H9 (cell line): ENCODE measurements around the gene SLC25A26. TPM values are rescaled to one million over a fixed set of nuclear protein-coding genes. Genes with fewer than 3 reads are reported as not detected.

Experiments
- DNase-seq: peaks from one replicate; pipeline ENCODE4 v3.0.0-alpha.2; 2017
- H2AFZ ChIP-seq: one replicate; pipeline ENCODE4 v1.6.1; 2013; ENCODE audit warnings: mild to moderate bottlenecking, low read length, control low read depth, moderate library complexity
- H2AK5ac ChIP-seq: 2 replicates; pipeline ENCODE4 v1.6.1; 2013; ENCODE audit warnings: low read length, control low read depth, mixed read lengths; ENCODE audit not compliant: insufficient read length
- H2BK120ac ChIP-seq: one replicate; pipeline ENCODE4 v1.6.1; 2013; ENCODE audit warnings: low read depth, mild to moderate bottlenecking, low read length, control low read depth, inconsistent platforms; ENCODE audit not compliant: poor library complexity, severe bottlenecking
- H2BK12ac ChIP-seq: 2 replicates; pipeline ENCODE4 v1.6.1; 2013; ENCODE audit warnings: low read length, control low read depth, mixed read lengths, low read depth; ENCODE audit not compliant: insufficient read length
- H2BK15ac ChIP-seq: 2 replicates; pipeline ENCODE4 v1.6.1; 2013; ENCODE audit warnings: low read depth, low read length, control low read depth
- H2BK20ac ChIP-seq: one replicate; pipeline ENCODE4 v1.6.1; 2013; ENCODE audit warnings: low read depth, mild to moderate bottlenecking, low read length, control low read depth, inconsistent platforms; ENCODE audit not compliant: poor library complexity, severe bottlenecking
- H2BK5ac ChIP-seq: 2 replicates; pipeline ENCODE4 v1.6.1; 2013; ENCODE audit warnings: low read length, control low read depth, mixed read lengths; ENCODE audit not compliant: insufficient read length
- H3K14ac ChIP-seq: 2 replicates; pipeline ENCODE4 v1.6.1; 2013; ENCODE audit warnings: low read length, control low read depth; ENCODE audit not compliant: insufficient read depth
- H3K18ac ChIP-seq: 2 replicates; pipeline ENCODE4 v1.6.1; 2013; ENCODE audit warnings: low read depth, mild to moderate bottlenecking, mixed read lengths, low read length, control low read depth; ENCODE audit not compliant: insufficient read length
- H3K23ac ChIP-seq: 2 replicates; pipeline ENCODE4 v1.6.1; 2013; ENCODE audit warnings: low read length, control low read depth, mixed read lengths, low read depth; ENCODE audit not compliant: insufficient read length
- H3K23me2 ChIP-seq: 2 replicates; pipeline ENCODE4 v1.6.1; 2013; ENCODE audit warnings: low read depth, mild to moderate bottlenecking, mixed read lengths, low read length, control low read depth; ENCODE audit not compliant: insufficient read length, poor library complexity, severe bottlenecking
- H3K27ac ChIP-seq: 2 replicates; pipeline ENCODE4 v1.5.1; 2013; ENCODE audit warnings: low read length, control low read depth, mixed read lengths, low read depth; ENCODE audit not compliant: insufficient read length
- H3K27me3 ChIP-seq: 2 replicates; pipeline ENCODE4 v1.6.1; 2013; ENCODE audit warnings: low read length, control low read depth, inconsistent platforms; ENCODE audit not compliant: insufficient read depth
- H3K4ac ChIP-seq: 2 replicates; pipeline ENCODE4 v1.6.1; 2013; ENCODE audit warnings: low read depth, mild to moderate bottlenecking, control low read depth, inconsistent platforms, low read length, moderate library complexity
- H3K4me1 ChIP-seq: 2 replicates; pipeline ENCODE4 v1.6.1; 2013; ENCODE audit warnings: low read length, control low read depth, inconsistent platforms; ENCODE audit not compliant: insufficient read depth
- H3K4me2 ChIP-seq: 2 replicates; pipeline ENCODE4 v1.6.1; 2013; ENCODE audit warnings: low read length, control low read depth, mixed read lengths; ENCODE audit not compliant: insufficient read length, insufficient read depth
- H3K56ac ChIP-seq: 2 replicates; pipeline ENCODE4 v1.6.1; 2013; ENCODE audit warnings: low read depth, mild to moderate bottlenecking, mixed read lengths, low read length, control low read depth; ENCODE audit not compliant: insufficient read length
- H3K79me1 ChIP-seq: 2 replicates; pipeline ENCODE4 v1.6.1; 2013; ENCODE audit warnings: low read depth, mild to moderate bottlenecking, moderate library complexity, low read length, control low read depth, inconsistent platforms; ENCODE audit not compliant: insufficient read depth, poor library complexity, severe bottlenecking
- H3K79me2 ChIP-seq: 2 replicates; pipeline ENCODE4 v1.6.1; 2013; ENCODE audit warnings: low read length, control low read depth, inconsistent platforms; ENCODE audit not compliant: insufficient read depth
- H3K9ac ChIP-seq: 2 replicates; pipeline ENCODE4 v1.6.1; 2013; ENCODE audit warnings: low read length, control low read depth, mixed read lengths; ENCODE audit not compliant: insufficient read length; ENCODE audit errors: extremely low read depth
- H3K9me3 ChIP-seq: one replicate; pipeline ENCODE4 v1.6.1; 2013; ENCODE audit warnings: low read depth, low read length, inconsistent platforms; ENCODE audit not compliant: control insufficient read depth
- H3T11ph ChIP-seq: one replicate; pipeline ENCODE4 v1.6.1; 2013; ENCODE audit warnings: mild to moderate bottlenecking, low read length, control low read depth, inconsistent platforms
- H4K20me1 ChIP-seq: one replicate; pipeline ENCODE4 v1.6.1; 2013; ENCODE audit not compliant: control insufficient read depth, insufficient read length, insufficient read depth
- H4K5ac ChIP-seq: 2 replicates; pipeline ENCODE4 v1.6.1; 2013; ENCODE audit warnings: low read depth, mild to moderate bottlenecking, mixed read lengths, low read length, control low read depth; ENCODE audit not compliant: insufficient read length
- H4K8ac ChIP-seq: replicated peaks from 2 replicates; pipeline ENCODE4 v1.6.1; 2013; ENCODE audit warnings: low read length, control low read depth, mixed read lengths, low read depth; ENCODE audit not compliant: insufficient read length
- H4K91ac ChIP-seq: 2 replicates; pipeline ENCODE4 v1.6.1; 2013; ENCODE audit warnings: low read depth, mild to moderate bottlenecking, moderate library complexity, mixed read lengths, low read length, control low read depth; ENCODE audit not compliant: insufficient read length
- H3K27ac Mint-ChIP-seq, 3 experiments: 2 replicates in 2 of 3; 3 replicates in 1 of 3; pipeline ENCODE4 v1.8.0; 2020 to 2021; ENCODE audit warnings: mixed read lengths in 3 of 3, mild to moderate bottlenecking in 1 of 3, moderate library complexity in 1 of 3
- H3K27me3 Mint-ChIP-seq: 2 replicates; pipeline ENCODE4 v1.8.0; 2021; ENCODE audit warnings: low read depth, mild to moderate bottlenecking, moderate library complexity, mixed read lengths
- H3K36me3 Mint-ChIP-seq, 3 experiments: 2 replicates in 2 of 3; 3 replicates in 1 of 3; pipeline ENCODE4 v1.8.0; 2020 to 2021; ENCODE audit warnings: low read depth in 3 of 3, mixed read lengths in 3 of 3; ENCODE audit not compliant: insufficient read depth in 1 of 3
- H3K4me1 Mint-ChIP-seq, 2 experiments: 2 replicates each; pipeline ENCODE4 v1.8.0; 2020; ENCODE audit warnings: mixed read lengths in 2 of 2
- H3K4me3 Mint-ChIP-seq, 2 experiments: 2 replicates in 1 of 2; 3 replicates in 1 of 2; pipeline ENCODE4 v1.8.0; 2020 to 2021; ENCODE audit warnings: mild to moderate bottlenecking in 2 of 2, mixed read lengths in 2 of 2, moderate library complexity in 1 of 2
- H3K9me3 Mint-ChIP-seq, 2 experiments: 2 replicates in 1 of 2; 3 replicates in 1 of 2; pipeline ENCODE4 v1.8.0; 2020; ENCODE audit warnings: mild to moderate bottlenecking in 2 of 2, mixed read lengths in 2 of 2, moderate library complexity in 1 of 2
- CTCF ChIP-seq: fragments of 200-600 bp; sonication (generic); conservative IDR thresholded peaks from 3 replicates; pipeline ENCODE4 v1.8.0; 2021; ENCODE audit warnings: antibody characterized with exemption, mild to moderate bottlenecking
- WGBS: extraction: QIAGEN DNeasy Blood & Tissue Kit; methylation state at CpG from one replicate; pipeline ENCODE4 v1.1.7; 2013; ENCODE audit warnings: missing lambda C conversion rate, low lambda C conversion rate, mixed read lengths; ENCODE audit not compliant: insufficient read length; ENCODE audit errors: extremely low coverage; 5-methylcytosine and 5-hydroxymethylcytosine counted together
- total RNA-seq: library from RNA; stranded (reverse); gene quantifications from 2 replicates; pipeline ENCODE4 v1.2.1, GENCODE V29; 2021

The SLC25A26 gene
- total RNA-seq, 1 experiment from 2014 or later = 30.2 TPM

- Histone ChIP-seq H3K79me1 (no peaks in the 10 kb centered on the region), H2AFZ (no peak overlapping the region), H3K18ac (no peak overlapping the region), H2BK5ac (no peak overlapping the region), H3K9ac (no peak overlapping the region), H2BK12ac (no peak overlapping the region), H4K20me1 (peaks cover 3% of the 10 kb centered on the region), H2AK5ac (no peak overlapping the region), H3K4me2 (no peak overlapping the region), H2BK15ac (no peak overlapping the region), H2BK120ac (no peak overlapping the region), H3T11ph (no peak overlapping the region), H4K8ac (no peak overlapping the region), H3K23ac (no peak overlapping the region), H3K27ac (no peak overlapping the region), H3K14ac (no peak overlapping the region), H3K79me2 (peaks cover under 1% of the 10 kb centered on the region; the same call in 1 of the 2 replicates), H2BK20ac (no peak overlapping the region), H4K5ac (no peak overlapping the region), H3K4ac (no peak overlapping the region), H3K56ac (no peak overlapping the region), H3K27me3 (no peaks in the 10 kb centered on the region), H3K23me2 (no peaks in the 10 kb centered on the region), H4K91ac (no peak overlapping the region), H3K9me3 (no peaks in the 10 kb centered on the region), H3K4me1 (no peaks in the 10 kb centered on the region)
- no peak for DNase-seq
- Mint-ChIP-seq H3K27ac (peak overlapping the region in 2 of 3 experiments; percentile 42 to 77; a peak in 4 of 7 replicates), H3K4me3 (no peak overlapping the region), H3K4me1 (peaks cover 4 to 11% of the 10 kb centered on the region in 2 experiments), H3K27me3 (no peaks in the 10 kb centered on the region), H3K36me3 (peaks cover 84 to 100% (median 99%) of the 10 kb centered on the region in 3 experiments), H3K9me3 (no peaks in the 10 kb centered on the region)
- TF ChIP-seq CTCF = no peak
- no CpG with 5 or more reads among the region's 10 CpGs for WGBS
These were observed 161.3 kb downstream of the SLC25A26 start for GRCh38 chr3:66382142-66382541.
